BJ (cell line): ENCODE measurements around the gene AFF3. TPM values are rescaled to one million over a fixed set of nuclear protein-coding genes. Genes with fewer than 3 reads are reported as not detected.

Source experiments
- CTCF ChIA-PET: fragments of 350-600 bp; formaldehyde crosslinking; extraction: SDS; loops from one replicate; lab custom pipeline; 2021; ENCODE audit warnings: antibody characterized with exemption, inconsistent platforms; lab: Yijun Ruan, JAX
- POLR2A ChIA-PET: fragments of 300-600 bp; sonication (Branson Sonifier 250); formaldehyde crosslinking; extraction: SDS; loops from one replicate; lab custom pipeline; 2021; ENCODE audit warnings: antibody characterized with exemption; lab: Charles Lee
- DNase-seq: peaks from one replicate; pipeline ENCODE4 v3.0.0-alpha.2; 2011; ENCODE audit warnings: low read depth
- H3K27me3 ChIP-seq: 2 replicates; pipeline ENCODE4 v1.6.0; 2011; ENCODE audit warnings: low read length; ENCODE audit not compliant: control insufficient read depth, insufficient read depth
- H3K36me3 ChIP-seq: 2 replicates; pipeline ENCODE4 v1.5.1; 2011; ENCODE audit warnings: low read length; ENCODE audit not compliant: control insufficient read depth, insufficient read depth
- H3K4me3 ChIP-seq: 2 replicates; pipeline ENCODE4 v1.5.1; 2011; ENCODE audit warnings: low read depth, mild to moderate bottlenecking, control low read depth, low read length
- CTCF ChIP-seq: IDR thresholded peaks from 2 replicates; pipeline ENCODE4 v1.5.1; 2011; ENCODE audit warnings: low read depth, mild to moderate bottlenecking, control low read depth, inconsistent platforms, low read length, moderate library complexity; ENCODE audit not compliant: insufficient read depth
- polyA plus RNA-seq: library from polyadenylated mRNA; depleted of rRNA; stranded (reverse); fragments of >200 nt; gene quantifications from 2 replicates; pipeline ENCODE4 v1.2.3, GENCODE V29; 2011

Gene AFF3
- polyA plus RNA-seq, 1 experiment, result 11.5 TPM

GRCh38 chr2:99711144-99711543, 431.2 kb downstream of the AFF3 start:
- no peak for DNase-seq
- Histone ChIP-seq H3K36me3 (no peaks in the 10 kb centered on the region), H3K4me3 (no peak overlapping the region), H3K27me3 (no peaks in the 10 kb centered on the region)
- ChIA-PET POLR2A (no interaction called here), CTCF (no interaction called here)
- TF ChIP-seq CTCF, result no peak

GRCh38 chr2:99710721-99711120, 431.7 kb downstream of the AFF3 start:
- Histone ChIP-seq H3K27me3 (no peaks in the 10 kb centered on the region), H3K36me3 (no peaks in the 10 kb centered on the region), H3K4me3 (no peak overlapping the region)
- TF ChIP-seq CTCF, result no peak
- ChIA-PET CTCF (no interaction called here), POLR2A (no interaction called here)
- no peak for DNase-seq

GRCh38 chr2:99709229-99709628, 433.2 kb downstream of the AFF3 start:
- POLR2A ChIA-PET, result no interaction called here
- TF ChIP-seq CTCF, result no peak
- CTCF ChIA-PET, result interaction anchor here (0.6 to 0.8 kb wide), 2 partner anchors 14 to 552 kb away, joined by 3 to 4 read pairs; no protein-coding TSS in a partner anchor

GRCh38 chr2:99708231-99708630, 434.2 kb downstream of the AFF3 start:
- Histone ChIP-seq H3K36me3 (no peaks in the 10 kb centered on the region), H3K27me3 (no peaks in the 10 kb centered on the region), H3K4me3 (no peak overlapping the region)
- ChIA-PET CTCF (no interaction called here), POLR2A (no interaction called here)
- DNase-seq, result no peak
- TF ChIP-seq CTCF, result no peak

More at GRCh38 chr2:99709229-99709628, 433.2 kb downstream of the AFF3 start:
- H3K36me3 ChIP-seq, result no peaks in the 10 kb centered on the region
- no peak for DNase-seq
- no peaks in the 10 kb centered on the region for H3K27me3 ChIP-seq
- H3K4me3 ChIP-seq, result no peak overlapping the region

- H3K36me3 ChIP-seq, result no peaks in the 10 kb centered on the region
- CTCF ChIA-PET, result interaction anchor here (0.6 to 0.7 kb wide), 2 partner anchors 88 to 359 kb away, joined by 3 read pairs; no protein-coding TSS in a partner anchor
- POLR2A ChIA-PET, result no interaction called here
- no peaks in the 10 kb centered on the region for H3K27me3 ChIP-seq
- no peak for TF ChIP-seq CTCF
- H3K4me3 ChIP-seq, result no peak overlapping the region
- peak; percentile 62 for DNase-seq
Measured at GRCh38 chr2:99707592-99707991, 434.8 kb downstream of the AFF3 start.
